ENCODE measurements around the gene FAXDC2. TPM values are rescaled to one million over a fixed set of nuclear protein-coding genes. Genes with fewer than 3 reads are reported as not detected.
A peak's percentile ranks its signal among the peaks of the same experiment; 100 is the strongest.

FAXDC2 gene
- total and polyA plus RNA-seq, 2 of the 13 experiments (the other 11 are each of a cell fraction or from before 2014, with no cell fraction given): 4.7 to 58.8 TPM

- TF ChIP-seq SOX13 (IDR thresholded peaks at IDR 0.05) (no peak), SOX13 (CRISPR knock-in tag; conservative IDR thresholded peaks at IDR 0.05 in 1 of 2, IDR thresholded peaks at IDR 0.05 in 1 of 2) (peak in 1 of 2 experiments; percentile 53; a peak in 1 of 4 replicates), ZNF841 (CRISPR knock-in tag; IDR thresholded peaks at IDR 0.05; ENCODE audit: borderline replicate concordance) (no peak), MAFF (IDR thresholded peaks at IDR 0.05; ENCODE audit: low read depth, low read length) (no peak), GATAD1 (CRISPR knock-in tag; IDR thresholded peaks at IDR 0.05) (no peak), SNAI1 (CRISPR knock-in tag; IDR thresholded peaks at IDR 0.05; ENCODE audit: borderline replicate concordance) (no peak), TBP (CRISPR knock-in tag; IDR thresholded peaks at IDR 0.05) (no peak), EHMT2 (IDR thresholded peaks at IDR 0.05; ENCODE audit: borderline replicate concordance, low read depth, low read length) (no peak), ISL2 (CRISPR knock-in tag; IDR thresholded peaks at IDR 0.05) (no peak; the same call in 1 of the 2 replicates), RFX3 (CRISPR knock-in tag; IDR thresholded peaks at IDR 0.05) (no peak), HNF4A (CRISPR knock-in tag; IDR thresholded peaks at IDR 0.05) (0 out of 2 replicates have a peak, but pooled peaks have one; percentile 13), HIVEP1 (CRISPR knock-in tag; IDR thresholded peaks at IDR 0.05) (no peak), ZNF441 (CRISPR knock-in tag; IDR thresholded peaks at IDR 0.05; ENCODE audit: borderline replicate concordance) (no peak), CENPT (CRISPR knock-in tag; IDR thresholded peaks at IDR 0.05; ENCODE audit: low read depth) (no peak), ATRX (CRISPR knock-in tag; IDR thresholded peaks at IDR 0.05; ENCODE audit: borderline replicate concordance) (no peak), DNMT3B (CRISPR knock-in tag; conservative IDR thresholded peaks at IDR 0.05) (no peak), KLF15 (CRISPR knock-in tag; IDR thresholded peaks at IDR 0.05; ENCODE audit: borderline replicate concordance) (no peak), KDM1A (CRISPR knock-in tag; IDR thresholded peaks at IDR 0.05) (no peak), RORA (CRISPR knock-in tag; IDR thresholded peaks at IDR 0.05) (no peak), ZNF160 (CRISPR knock-in tag; IDR thresholded peaks at IDR 0.05) (no peak), ONECUT2 (CRISPR knock-in tag; IDR thresholded peaks at IDR 0.05) (no peak), MTERF4 (CRISPR knock-in tag; IDR thresholded peaks at IDR 0.05) (no peak), ZNF468 (CRISPR knock-in tag; IDR thresholded peaks at IDR 0.05) (no peak), PCBP2 (optimal IDR thresholded peaks at IDR 0.05; ENCODE audit: low read depth, low read length, poor library complexity, severe bottlenecking) (no peak)
- TF ChIP-seq, protein P1, sequence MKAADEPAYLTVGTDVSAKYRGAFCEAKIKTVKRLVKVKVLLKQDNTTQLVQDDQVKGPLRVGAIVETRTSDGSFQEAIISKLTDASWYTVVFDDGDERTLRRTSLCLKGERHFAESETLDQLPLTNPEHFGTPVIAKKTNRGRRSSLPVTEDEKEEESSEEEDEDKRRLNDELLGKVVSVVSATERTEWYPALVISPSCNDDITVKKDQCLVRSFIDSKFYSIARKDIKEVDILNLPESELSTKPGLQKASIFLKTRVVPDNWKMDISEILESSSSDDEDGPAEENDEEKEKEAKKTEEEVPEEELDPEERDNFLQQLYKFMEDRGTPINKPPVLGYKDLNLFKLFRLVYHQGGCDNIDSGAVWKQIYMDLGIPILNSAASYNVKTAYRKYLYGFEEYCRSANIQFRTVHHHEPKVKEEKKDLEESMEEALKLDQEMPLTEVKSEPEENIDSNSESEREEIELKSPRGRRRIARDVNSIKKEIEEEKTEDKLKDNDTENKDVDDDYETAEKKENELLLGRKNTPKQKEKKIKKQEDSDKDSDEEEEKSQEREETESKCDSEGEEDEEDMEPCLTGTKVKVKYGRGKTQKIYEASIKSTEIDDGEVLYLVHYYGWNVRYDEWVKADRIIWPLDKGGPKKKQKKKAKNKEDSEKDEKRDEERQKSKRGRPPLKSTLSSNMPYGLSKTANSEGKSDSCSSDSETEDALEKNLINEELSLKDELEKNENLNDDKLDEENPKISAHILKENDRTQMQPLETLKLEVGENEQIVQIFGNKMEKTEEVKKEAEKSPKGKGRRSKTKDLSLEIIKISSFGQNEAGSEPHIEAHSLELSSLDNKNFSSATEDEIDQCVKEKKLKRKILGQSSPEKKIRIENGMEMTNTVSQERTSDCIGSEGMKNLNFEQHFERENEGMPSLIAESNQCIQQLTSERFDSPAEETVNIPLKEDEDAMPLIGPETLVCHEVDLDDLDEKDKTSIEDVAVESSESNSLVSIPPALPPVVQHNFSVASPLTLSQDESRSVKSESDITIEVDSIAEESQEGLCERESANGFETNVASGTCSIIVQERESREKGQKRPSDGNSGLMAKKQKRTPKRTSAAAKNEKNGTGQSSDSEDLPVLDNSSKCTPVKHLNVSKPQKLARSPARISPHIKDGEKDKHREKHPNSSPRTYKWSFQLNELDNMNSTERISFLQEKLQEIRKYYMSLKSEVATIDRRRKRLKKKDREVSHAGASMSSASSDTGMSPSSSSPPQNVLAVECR (CRISPR knock-in tag; IDR thresholded peaks at IDR 0.05; ENCODE audit: borderline replicate concordance): peak; percentile 45; the same call in 1 of the 2 replicates
- TF ChIP-seq, protein P2, sequence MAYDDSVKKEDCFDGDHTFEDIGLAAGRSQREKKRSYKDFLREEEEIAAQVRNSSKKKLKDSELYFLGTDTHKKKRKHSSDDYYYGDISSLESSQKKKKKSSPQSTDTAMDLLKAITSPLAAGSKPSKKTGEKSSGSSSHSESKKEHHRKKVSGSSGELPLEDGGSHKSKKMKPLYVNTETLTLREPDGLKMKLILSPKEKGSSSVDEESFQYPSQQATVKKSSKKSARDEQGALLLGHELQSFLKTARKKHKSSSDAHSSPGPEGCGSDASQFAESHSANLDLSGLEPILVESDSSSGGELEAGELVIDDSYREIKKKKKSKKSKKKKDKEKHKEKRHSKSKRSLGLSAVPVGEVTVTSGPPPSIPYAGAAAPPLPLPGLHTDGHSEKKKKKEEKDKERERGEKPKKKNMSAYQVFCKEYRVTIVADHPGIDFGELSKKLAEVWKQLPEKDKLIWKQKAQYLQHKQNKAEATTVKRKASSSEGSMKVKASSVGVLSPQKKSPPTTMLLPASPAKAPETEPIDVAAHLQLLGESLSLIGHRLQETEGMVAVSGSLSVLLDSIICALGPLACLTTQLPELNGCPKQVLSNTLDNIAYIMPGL (CRISPR knock-in tag; IDR thresholded peaks at IDR 0.05; ENCODE audit: borderline replicate concordance in 1 of 2, low read depth in 1 of 2): no peak; a peak in 1 of 4 replicates
These were observed 9.7 kb upstream of the FAXDC2 start (continued) for GRCh38 chr5:154860123-154860522.

Data from HepG2 (cell line).